Naive thymus-derived CD8-positive, alpha-beta T cell (primary cell): ENCODE results near the gene SLC38A8. TPM values are rescaled to one million over a fixed set of nuclear protein-coding genes. Genes with fewer than 3 reads are reported as not detected.
A peak's percentile ranks its signal among the peaks of the same experiment; 100 is the strongest.

ENCODE experiments used
- ATAC-seq, 2 donors: fragments of 150-1000 bp; cut with Tn5 transposase in 1 of 2; sonication (Bioruptor Pico), chemical (Tn5 transposase) in 1 of 2; 1 replicate in 1 of 2; 2 replicates in 1 of 2; pipeline ENCODE4 v1.10.0; 2021; ENCODE audit warnings: mild to moderate bottlenecking in 2 of 2, moderate library complexity in 2 of 2
- POLR2A ChIA-PET: fragments of 350-600 bp; sonication (Branson Sonifier 250); formaldehyde crosslinking; loops from one replicate; lab custom pipeline; 2021; ENCODE audit warnings: antibody characterized with exemption; lab: Charles Lee
- DNase-seq, 10 donors: peaks; one replicate each; pipeline versions ENCODE4 v3.0.0 to v3.0.0-alpha.2; 2020 to 2022
- H3K27ac Mint-ChIP-seq, 10 donors: one replicate each; pipeline ENCODE4 v1.8.0; 2020 to 2022; ENCODE audit warnings: mild to moderate bottlenecking in 10 of 10, mixed read lengths in 10 of 10, moderate library complexity in 4 of 10, inconsistent platforms in 1 of 10
- H3K27me3 Mint-ChIP-seq, 5 donors: one replicate each; pipeline ENCODE4 v1.8.0; 2021 to 2022; ENCODE audit warnings: mixed read lengths in 5 of 5
- H3K36me3 Mint-ChIP-seq, 3 donors: one replicate each; pipeline ENCODE4 v1.8.0; 2020 to 2022; ENCODE audit warnings: mixed read lengths in 3 of 3, mild to moderate bottlenecking in 2 of 3, inconsistent platforms in 1 of 3
- H3K4me1 Mint-ChIP-seq, 4 donors: one replicate each; pipeline ENCODE4 v1.8.0; 2021 to 2022; ENCODE audit warnings: mixed read lengths in 4 of 4
- H3K4me3 Mint-ChIP-seq, 10 donors: one replicate each; pipeline ENCODE4 v1.8.0; 2020 to 2022; ENCODE audit warnings: mild to moderate bottlenecking in 10 of 10, mixed read lengths in 10 of 10, moderate library complexity in 6 of 10, inconsistent platforms in 1 of 10
- H3K9me3 Mint-ChIP-seq, 9 donors: one replicate each; pipeline ENCODE4 v1.8.0; 2020 to 2022; ENCODE audit warnings: mixed read lengths in 9 of 9, mild to moderate bottlenecking in 3 of 9, inconsistent platforms in 1 of 9, moderate library complexity in 1 of 9
- polyA plus RNA-seq, 3 donors: library from polyadenylated mRNA; unstranded; fragments of 300-500 nt; fragmentation: Illumina TruSeq; gene quantifications; one replicate each; pipeline ENCODE4 v1.2.3, GENCODE V29; 2021
- total RNA-seq, 8 experiments: library from RNA in 2 of 8; stranded (reverse) in 2 of 8; gene quantifications; one replicate each; pipeline ENCODE4 v1.2.3 and lab custom pipeline; 2021 to 2026

Gene SLC38A8
- total and polyA plus RNA-seq, 5 experiments from 2014 or later = not detected

DNA sequence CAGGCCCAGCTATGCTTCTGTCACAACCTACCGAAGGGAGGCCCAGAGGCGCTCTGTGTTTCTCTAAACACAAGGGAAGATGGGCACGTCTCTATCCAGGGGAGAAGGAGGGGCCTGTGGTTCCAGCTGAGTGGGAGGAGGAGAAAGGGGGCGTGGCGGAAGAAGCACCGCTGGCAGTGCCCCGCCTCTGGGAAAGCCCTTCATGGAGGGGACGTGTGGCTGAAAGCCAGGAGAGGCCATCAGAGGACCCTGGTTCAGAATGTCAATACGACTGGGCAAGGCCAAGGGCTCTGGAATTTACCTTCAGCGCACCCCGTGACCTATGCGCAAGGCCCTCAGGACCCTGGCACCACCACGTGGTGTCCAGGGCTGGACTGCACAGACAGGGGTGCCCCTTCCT, 12.3 kb upstream of the SLC38A8 start:
- no peak for DNase-seq
- H3K4me3 Mint-ChIP-seq = no peak overlapping the region
- H3K27ac Mint-ChIP-seq = no peak overlapping the region
- H3K4me1 Mint-ChIP-seq = peaks cover 0 to 3% (median 0%) of the 10 kb centered on the region in 4 donors
- peaks cover 0 to 83% (median 25%) of the 10 kb centered on the region in 3 donors for H3K36me3 Mint-ChIP-seq
- POLR2A ChIA-PET = no interaction called here
- ATAC-seq = no peak
- no peaks in the 10 kb centered on the region for H3K27me3 Mint-ChIP-seq
- no peaks in the 10 kb centered on the region for H3K9me3 Mint-ChIP-seq

GRCh38 chr16:84054271-84054670, 11.7 kb upstream of the SLC38A8 start:
- H3K27ac Mint-ChIP-seq = no peak overlapping the region
- ATAC-seq (no peak), DNase-seq (no peak)
- no peaks in the 10 kb centered on the region for H3K9me3 Mint-ChIP-seq
- peaks cover 0 to 78% (median 21%) of the 10 kb centered on the region in 3 donors for H3K36me3 Mint-ChIP-seq
- H3K4me1 Mint-ChIP-seq = peaks cover 0 to 3% (median 0%) of the 10 kb centered on the region in 4 donors
- no peaks in the 10 kb centered on the region for H3K27me3 Mint-ChIP-seq
- no peak overlapping the region for H3K4me3 Mint-ChIP-seq
- POLR2A ChIA-PET = no interaction called here

DNA sequence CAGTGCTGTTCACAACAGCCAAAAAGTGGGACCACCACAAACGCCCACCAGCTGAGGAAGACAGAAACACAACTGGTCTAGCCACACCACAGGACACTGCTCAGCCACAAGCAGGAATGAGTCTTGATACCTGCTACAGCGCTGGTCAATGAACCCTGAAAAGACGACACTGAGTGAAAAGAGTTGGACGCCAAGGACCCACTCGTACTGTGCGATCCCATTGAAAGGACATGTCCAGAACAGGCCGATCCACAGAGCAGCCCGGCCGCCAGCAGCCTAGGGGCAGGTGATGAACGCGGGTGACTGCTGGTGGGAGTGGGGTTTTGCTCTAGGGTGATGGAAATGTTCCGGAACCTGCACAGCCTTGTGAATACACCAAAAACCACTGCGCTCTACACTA, 10.6 kb upstream of the SLC38A8 start:
- no peak for ATAC-seq
- no peak for DNase-seq
- POLR2A ChIA-PET = no interaction called here
- Mint-ChIP-seq H3K9me3 (no peaks in the 10 kb centered on the region), H3K36me3 (peaks cover 0 to 78% (median 17%) of the 10 kb centered on the region in 3 donors), H3K27ac (no peak overlapping the region), H3K4me3 (no peak overlapping the region), H3K4me1 (peaks cover 0 to 3% (median 0%) of the 10 kb centered on the region in 4 donors), H3K27me3 (no peaks in the 10 kb centered on the region)

DNA sequence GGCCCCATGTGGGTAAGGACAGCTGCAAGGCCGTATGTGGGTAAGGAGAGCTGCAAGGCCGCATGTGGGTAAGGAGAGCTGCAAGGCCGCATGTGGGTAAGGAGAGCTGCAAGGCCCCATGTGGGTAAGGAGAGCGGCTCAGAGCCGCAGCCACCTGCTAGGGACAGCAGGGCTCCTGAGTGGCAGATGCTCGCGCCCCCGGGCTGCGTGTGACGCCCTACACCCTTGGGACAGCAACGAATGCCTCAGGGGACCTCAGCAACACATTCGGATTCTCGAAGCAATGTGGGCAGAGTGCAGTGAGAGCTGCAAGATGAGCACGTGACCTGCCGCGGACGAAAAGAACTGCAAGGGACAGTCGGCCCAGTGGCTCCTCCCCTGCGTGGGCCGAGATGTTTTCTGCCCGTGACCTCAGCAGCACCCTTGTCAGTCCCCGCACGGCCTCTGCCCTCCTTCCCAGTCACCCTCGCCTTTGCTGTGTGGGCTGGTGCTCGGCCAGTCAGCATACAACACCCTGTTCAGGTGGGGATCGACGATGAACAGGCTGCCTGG, 9.6 kb upstream of the SLC38A8 start:
- H3K9me3 Mint-ChIP-seq = no peaks in the 10 kb centered on the region
- ATAC-seq (no peak), DNase-seq (peak in 1 of 10 donors; percentile 23)
- H3K27me3 Mint-ChIP-seq = no peaks in the 10 kb centered on the region
- peak overlapping the region in 1 of 10 donors; percentile 24 for H3K4me3 Mint-ChIP-seq
- H3K27ac Mint-ChIP-seq = peak overlapping the region in 1 of 10 donors; percentile 40
- peaks cover 0 to 70% (median 9%) of the 10 kb centered on the region in 3 donors for H3K36me3 Mint-ChIP-seq
- peaks cover 0 to 3% (median 0%) of the 10 kb centered on the region in 4 donors for H3K4me1 Mint-ChIP-seq
- POLR2A ChIA-PET = no interaction called here

GRCh38 chr16:84050316-84050715, 7.7 kb upstream of the SLC38A8 start:
- peaks cover 0 to 53% (median 9%) of the 10 kb centered on the region in 3 donors for H3K36me3 Mint-ChIP-seq

DNA sequence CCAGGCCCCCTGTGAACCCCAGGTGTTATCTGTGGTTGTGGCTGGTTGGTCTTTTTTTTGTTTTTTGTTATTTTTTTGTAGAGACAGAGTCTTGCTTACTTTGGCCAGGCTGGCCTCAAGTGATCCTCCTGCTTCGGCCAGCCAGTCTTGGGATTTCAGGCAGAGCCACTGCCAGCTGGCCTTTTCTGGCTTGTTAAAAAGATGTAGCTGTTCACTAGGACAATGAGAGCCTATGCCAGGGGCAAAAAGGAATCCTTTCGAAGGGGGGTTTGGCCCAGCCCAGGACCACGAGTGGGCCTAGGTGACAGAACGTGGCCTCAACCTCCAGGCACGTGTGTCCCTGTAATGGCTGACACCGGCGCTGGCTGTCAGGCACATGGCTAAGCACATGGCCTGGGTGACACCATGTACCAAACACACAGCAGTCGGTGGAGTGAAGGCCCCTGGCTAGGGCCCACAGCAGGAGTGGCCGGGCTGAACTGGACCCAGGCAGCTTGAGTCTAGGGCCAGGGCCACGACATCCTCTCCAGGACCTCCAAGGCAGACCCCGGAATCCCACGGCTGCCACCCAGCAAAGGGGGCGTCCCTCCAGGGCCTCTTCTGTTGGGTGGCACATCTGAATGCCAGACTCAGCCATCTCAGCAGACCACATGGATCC, 6.9 kb upstream of the SLC38A8 start:
- DNase-seq (peak in 1 of 10 donors; percentile 37), ATAC-seq (no peak)
- Mint-ChIP-seq H3K27me3 (peaks cover 0 to 4% (median under 1%) of the 10 kb centered on the region in 5 donors), H3K9me3 (no peaks in the 10 kb centered on the region), H3K4me1 (no peaks in the 10 kb centered on the region), H3K36me3 (peaks cover 0 to 46% (median 9%) of the 10 kb centered on the region in 3 donors), H3K4me3 (no peak overlapping the region), H3K27ac (peak overlapping the region in 1 of 10 donors; percentile 18)
- POLR2A ChIA-PET = no interaction called here

More at GRCh38 chr16:84050316-84050715, 7.7 kb upstream of the SLC38A8 start:
- peak overlapping the region in 1 of 10 donors; percentile 46 for H3K27ac Mint-ChIP-seq
- H3K27me3 Mint-ChIP-seq = no peaks in the 10 kb centered on the region
- ATAC-seq = no peak
- DNase-seq = peak in 1 of 10 donors; percentile 23
- H3K4me1 Mint-ChIP-seq = no peaks in the 10 kb centered on the region
- POLR2A ChIA-PET = no interaction called here
- no peak overlapping the region for H3K4me3 Mint-ChIP-seq
- H3K9me3 Mint-ChIP-seq = no peaks in the 10 kb centered on the region

DNA sequence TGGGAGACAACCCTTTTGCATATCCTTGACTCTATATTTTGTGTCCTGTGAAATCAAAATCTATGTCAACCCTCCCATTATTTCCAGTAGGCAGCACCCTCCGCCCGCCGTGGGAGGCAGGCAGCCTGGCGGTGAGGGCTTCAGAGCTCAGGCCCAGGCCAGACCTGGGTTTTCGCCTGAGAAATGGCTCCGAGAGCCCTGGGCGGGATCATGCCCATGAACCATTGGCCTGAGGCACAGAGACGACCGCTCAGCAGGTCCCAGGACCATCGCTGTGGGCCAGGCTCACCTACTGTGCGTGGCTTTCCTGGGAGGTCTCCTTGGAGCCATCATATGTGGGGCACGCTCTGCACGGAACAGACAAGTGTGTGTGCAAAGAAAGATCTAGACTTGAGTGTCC, 6.3 kb upstream of the SLC38A8 start:
- DNase-seq (peak in 1 of 10 donors; percentile 14), ATAC-seq (no peak)
- Mint-ChIP-seq H3K27ac (peak overlapping the region in 1 of 10 donors; percentile 43), H3K36me3 (peaks cover 0 to 39% (median 7%) of the 10 kb centered on the region in 3 donors), H3K4me1 (peaks cover 0 to 5% (median 1%) of the 10 kb centered on the region in 4 donors), H3K9me3 (no peaks in the 10 kb centered on the region), H3K27me3 (peaks cover 0 to 10% (median 7%) of the 10 kb centered on the region in 5 donors), H3K4me3 (no peak overlapping the region)
- POLR2A ChIA-PET = no interaction called here

DNA sequence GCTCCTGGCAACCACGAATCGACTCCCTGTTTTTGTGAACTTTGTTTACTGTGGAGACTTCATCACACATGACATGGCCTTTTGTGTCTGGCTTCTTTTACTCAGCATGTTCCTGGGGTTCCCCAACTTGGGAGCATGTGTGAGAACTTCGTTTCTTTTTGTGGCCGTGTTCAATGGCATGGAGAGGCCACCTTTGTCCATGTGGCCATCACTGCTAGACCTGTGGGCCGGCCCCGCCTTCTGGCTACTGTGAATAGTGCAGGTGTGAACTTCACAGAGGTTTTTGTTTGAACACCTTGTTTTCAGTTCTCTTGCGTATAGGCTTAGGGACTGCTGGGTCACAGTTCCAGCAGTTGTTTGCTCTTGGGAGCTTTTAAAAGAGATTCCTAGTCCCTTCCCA, 5.7 kb upstream of the SLC38A8 start:
- Mint-ChIP-seq H3K4me1 (peaks cover 0 to 5% (median 2%) of the 10 kb centered on the region in 4 donors), H3K4me3 (no peak overlapping the region), H3K36me3 (peaks cover 0 to 33% (median 3%) of the 10 kb centered on the region in 3 donors), H3K27ac (no peak overlapping the region), H3K27me3 (peaks cover 4 to 16% (median 12%) of the 10 kb centered on the region in 5 donors), H3K9me3 (no peaks in the 10 kb centered on the region)
- DNase-seq = peak in 1 of 10 donors; percentile 44
- no peak for ATAC-seq
- POLR2A ChIA-PET = no interaction called here

- peak overlapping the region in 2 of 10 donors; percentile 3 to 31 for H3K27ac Mint-ChIP-seq
- POLR2A ChIA-PET = no interaction called here
- peaks cover 0 to 5% (median 2%) of the 10 kb centered on the region in 4 donors for H3K4me1 Mint-ChIP-seq
- no peak for ATAC-seq
- DNase-seq = peak in 1 of 10 donors; percentile 59
- H3K9me3 Mint-ChIP-seq = no peaks in the 10 kb centered on the region
- H3K4me3 Mint-ChIP-seq = no peak overlapping the region
- peaks cover 7 to 23% (median 13%) of the 10 kb centered on the region in 5 donors for H3K27me3 Mint-ChIP-seq
- H3K36me3 Mint-ChIP-seq = peaks cover 0 to 27% (median 0%) of the 10 kb centered on the region in 3 donors
Observed at GRCh38 chr16:84047626-84048025, 5.0 kb upstream of the SLC38A8 start.

DNA sequence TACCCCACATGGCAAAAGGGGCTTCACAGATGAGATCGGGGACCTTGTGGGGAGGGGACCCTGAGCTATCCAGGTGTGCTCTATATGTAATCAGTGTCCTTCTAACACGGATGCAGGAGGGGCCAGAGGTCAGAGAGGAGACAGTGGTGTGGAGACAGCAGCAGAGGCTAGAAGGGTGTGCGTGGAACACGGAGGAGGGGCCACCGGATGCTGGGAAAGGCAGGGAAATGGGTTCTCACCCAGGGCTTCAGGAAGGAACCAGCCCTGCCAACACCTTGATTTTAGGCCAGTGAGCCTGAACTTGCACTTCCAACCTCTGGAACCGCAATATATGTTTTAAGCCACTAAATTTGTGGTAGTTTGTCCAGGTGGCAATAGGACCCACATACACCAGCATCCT, 4.6 kb upstream of the SLC38A8 start:
- Mint-ChIP-seq H3K27me3 (peaks cover 7 to 27% (median 13%) of the 10 kb centered on the region in 5 donors), H3K27ac (peak overlapping the region in 3 of 10 donors; percentile 12 to 63 (median 31)), H3K36me3 (peaks cover 0 to 23% (median 0%) of the 10 kb centered on the region in 3 donors), H3K9me3 (no peaks in the 10 kb centered on the region), H3K4me3 (no peak overlapping the region), H3K4me1 (peaks cover 0 to 5% (median 2%) of the 10 kb centered on the region in 4 donors)
- POLR2A ChIA-PET = no interaction called here
- ATAC-seq (no peak), DNase-seq (peak in 1 of 10 donors; percentile 35)

GRCh38 chr16:84045818-84046470, 3.3 kb upstream of the SLC38A8 start:
- DNase-seq (peak in 1 of 10 donors; percentile 59), ATAC-seq (no peak)
- Mint-ChIP-seq H3K9me3 (no peaks in the 10 kb centered on the region), H3K4me1 (peaks cover 0 to 5% (median 2%) of the 10 kb centered on the region in 4 donors), H3K4me3 (no peak overlapping the region), H3K36me3 (peaks cover 0 to 21% (median 0%) of the 10 kb centered on the region in 3 donors), H3K27ac (peak overlapping the region in 2 of 10 donors; percentile 46 to 53), H3K27me3 (peaks cover 7 to 35% (median 15%) of the 10 kb centered on the region in 5 donors)
- POLR2A ChIA-PET = no interaction called here

GRCh38 chr16:84045001-84045817, 2.6 kb upstream of the SLC38A8 start:
- Mint-ChIP-seq H3K4me1 (peaks cover 0 to 5% (median 2%) of the 10 kb centered on the region in 4 donors), H3K27ac (peak overlapping the region in 1 of 10 donors; percentile 71), H3K36me3 (peaks cover 0 to 19% (median 0%) of the 10 kb centered on the region in 3 donors), H3K9me3 (no peaks in the 10 kb centered on the region), H3K4me3 (no peak overlapping the region), H3K27me3 (peaks cover 11 to 42% (median 20%) of the 10 kb centered on the region in 5 donors)
- POLR2A ChIA-PET = no interaction called here
- DNase-seq (peak in 1 of 10 donors; percentile 32), ATAC-seq (no peak)
